Esophagus muscularis mucosa (tissue), 4 donors: Measurements from ENCODE around the gene PDP2. TPM values are rescaled to one million over a fixed set of nuclear protein-coding genes. Genes with fewer than 3 reads are reported as not detected.
A peak's percentile ranks its signal among the peaks of the same experiment; 100 is the strongest.
"Not testable (repeated sequence)": the region's sequence is repeated elsewhere in the genome, so short reads cannot be mapped to it uniquely, and the experiment has no call there.

Experiments
- DNase-seq: peaks from one replicate; pipeline ENCODE4 v3.0.0-alpha.2; 2017; ENCODE audit errors: extremely low spot score
- H3K27ac ChIP-seq, 4 donors: fragments of 200-600 bp; sonication (generic); replicated peaks in 1 of 4; 1 replicate in 3 of 4; 2 replicates in 1 of 4; pipeline ENCODE4 v1.5.1; 2016 to 2019; ENCODE audit warnings: mild to moderate bottlenecking in 1 of 4
- H3K27me3 ChIP-seq, 4 donors: fragments of 200-600 bp; sonication (generic); one replicate each; pipeline versions ENCODE4 v1.5.1 to v1.6.0; 2016 to 2019
- H3K36me3 ChIP-seq, 4 donors: fragments of 200-600 bp; sonication (generic); one replicate each; pipeline ENCODE4 v1.5.1; 2016 to 2019
- H3K4me1 ChIP-seq, 4 donors: fragments of 200-600 bp; sonication (generic); one replicate each; pipeline ENCODE4 v1.5.1; 2016 to 2019
- H3K4me3 ChIP-seq, 4 donors: fragments of 200-600 bp; sonication (generic); 1 replicate in 2 of 4; 2 replicates in 2 of 4; pipeline ENCODE4 v1.5.1; 2016 to 2019; ENCODE audit warnings: mild to moderate bottlenecking in 4 of 4, moderate library complexity in 1 of 4
- H3K9me3 ChIP-seq, 4 donors: fragments of 200-600 bp; sonication (generic); 1 replicate in 3 of 4; 2 replicates in 1 of 4; pipeline ENCODE4 v1.5.1; 2016 to 2019
- CTCF ChIP-seq, 3 experiments: fragments of 200-600 bp in 2 of 3; fragments of 450-650 bp in 1 of 3; sonication (generic) in 2 of 3; IDR thresholded peaks; one replicate each; pipeline ENCODE4 v1.5.1; 2017 to 2019; ENCODE audit warnings: antibody characterized with exemption in 3 of 3, mild to moderate bottlenecking in 2 of 3, moderate library complexity in 1 of 3
- EP300 ChIP-seq: sonication (generic); formaldehyde crosslinking; IDR thresholded peaks from one replicate; pipeline ENCODE4 v1.6.1; 2017; ENCODE audit warnings: antibody characterized with exemption
- POLR2A ChIP-seq: fragments of 450-650 bp; IDR thresholded peaks from one replicate; pipeline ENCODE4 v1.6.1; 2017; ENCODE audit warnings: antibody characterized with exemption, moderate library complexity, mild to moderate bottlenecking, low read depth
- POLR2AphosphoS5 ChIP-seq, 2 donors: sonication (generic); formaldehyde crosslinking; IDR thresholded peaks; one replicate each; pipeline ENCODE4 v1.6.1; 2017; ENCODE audit warnings: antibody characterized with exemption in 2 of 2
- WGBS: methylation state at CpG from one replicate; pipeline ENCODE4 v1.1.5; 2018; 5-methylcytosine and 5-hydroxymethylcytosine counted together
- intact Hi-C: fragments of 100-400 bp; cut with DNase I; formaldehyde crosslinking; loops from one replicate; pipeline ENCODE4 v1.15.1; 2023
- total RNA-seq, 4 donors: library from RNA; depleted of rRNA; stranded (reverse); fragments of >200 nt; gene quantifications; one replicate each; pipeline versions ENCODE4 v1.1.0 to v1.2.1, GENCODE V29; 2016

PDP2 gene
- total RNA-seq, 4 donors from 2014 or later, result 5.5 to 9.3 (median 7.6) TPM

- TF ChIP-seq CTCF (IDR thresholded peaks at IDR 0.05), result no peak
- TF ChIP-seq POLR2A, result no peak
- no peak for TF ChIP-seq POLR2AphosphoS5 (IDR thresholded peaks at IDR 0.05)
- no peak for TF ChIP-seq EP300
- no peak for DNase-seq
- 92% methylated on average over 4 of the region's 4 CpGs for WGBS
- H3K9me3 ChIP-seq, result no peaks in the 10 kb centered on the region
- no peak overlapping the region for H3K27ac ChIP-seq
- H3K4me1 ChIP-seq, result peaks cover 39 to 60% (median 52%) of the 10 kb centered on the region in 4 donors
- no peak overlapping the region for H3K4me3 ChIP-seq
- peaks cover 0 to 31% (median 15%) of the 10 kb centered on the region in 4 donors for H3K36me3 ChIP-seq
- no peaks in the 10 kb centered on the region for H3K27me3 ChIP-seq
- intact Hi-C loops, result no loop called here
Observed at GRCh38 chr16:66932076-66932475, 51.8 kb downstream of the PDP2 start.

- peaks cover 37 to 59% (median 48%) of the 10 kb centered on the region in 4 donors for H3K4me1 ChIP-seq
Observed at GRCh38 chr16:66933776-66934137, 53.4 kb downstream of the PDP2 start.

DNA sequence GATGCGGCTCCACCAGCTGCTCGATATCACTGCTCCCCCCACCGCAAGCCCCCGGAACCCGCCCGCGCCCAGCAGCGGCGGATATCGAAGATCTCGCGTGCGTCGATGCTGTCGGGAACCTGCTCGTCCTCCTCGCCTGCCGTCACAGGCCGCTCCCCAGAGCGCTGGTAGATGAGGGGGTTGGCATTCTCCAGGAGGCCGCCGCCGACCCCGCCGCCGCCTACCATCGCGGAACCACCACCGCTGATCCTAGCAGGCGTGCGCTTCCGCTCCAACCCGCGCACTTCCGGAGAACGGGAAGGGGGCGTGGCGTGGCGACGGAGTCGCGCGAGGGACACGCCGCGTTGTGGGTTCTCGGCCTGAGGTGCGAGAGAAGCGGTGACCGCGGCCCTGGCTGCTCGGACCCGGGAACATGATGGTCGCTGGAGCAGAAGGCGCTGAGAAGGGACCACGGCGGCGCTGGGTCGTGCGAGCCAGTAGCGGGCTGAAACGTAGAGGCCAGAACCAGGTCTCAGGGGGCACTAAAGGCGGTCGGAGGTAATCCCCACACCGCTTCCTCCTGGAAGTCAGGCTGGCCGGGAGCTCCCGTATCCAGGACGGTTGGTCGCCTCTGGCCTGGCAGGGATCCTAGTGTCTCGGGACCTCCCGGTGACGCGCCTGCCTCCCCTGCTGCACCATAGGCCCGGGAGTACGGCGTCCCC lies 54.0 kb downstream of the PDP2 start, which contains the start of gene CIAO2B:
CIAO2B (minus strand) TSS at position 265 of the 701 bp plus-strand sequence; CDS start at position 227, 38 bp downstream.
- Histone ChIP-seq H3K27ac (peak within 1 kb of the TSS; percentile 86 to 97 (median 93)), H3K4me3 (peak within 1 kb of the TSS; percentile 77 to 99 (median 90)), H3K4me1 (peaks cover 37 to 58% (median 48%) of the 10 kb centered on the region in 4 donors), H3K9me3 (no peaks in the 10 kb centered on the region), H3K27me3 (no peaks in the 10 kb centered on the region), H3K36me3 (peaks cover 3 to 53% (median 32%) of the 10 kb centered on the region in 4 donors)
- TF ChIP-seq CTCF (IDR thresholded peaks at IDR 0.05), result peak in 1 of 3 experiments; percentile 5
- TF ChIP-seq EP300, result no peak
- peak; percentile 98 to 99 for TF ChIP-seq POLR2AphosphoS5 (IDR thresholded peaks at IDR 0.05)
- TF ChIP-seq POLR2A, result peak; percentile 90
- intact Hi-C loops, result no loop called here
- under 1% methylated on average over 17 of the region's 76 CpGs for WGBS
- DNase-seq, result peak; percentile 96

More at GRCh38 chr16:66933776-66934137, 53.4 kb downstream of the PDP2 start:
- no peaks in the 10 kb centered on the region for H3K27me3 ChIP-seq
- intact Hi-C loops, result no loop called here
- TF ChIP-seq POLR2AphosphoS5 (IDR thresholded peaks at IDR 0.05) (no peak), POLR2A (no peak), EP300 (no peak)
- 7% methylated on average over 10 of the region's 12 CpGs for WGBS
- H3K36me3 ChIP-seq, result peaks cover 0 to 48% (median 27%) of the 10 kb centered on the region in 4 donors
- no peaks in the 10 kb centered on the region for H3K9me3 ChIP-seq
- no peak for DNase-seq
- peak overlapping the region; percentile 77 to 99 (median 90) for H3K4me3 ChIP-seq
- H3K27ac ChIP-seq, result peak overlapping the region; percentile 86 to 97 (median 93)

GRCh38 chr16:66934839-66935313 lies 54.6 kb downstream of the PDP2 start:
- H3K27ac ChIP-seq, result peak overlapping the region; percentile 86 to 97 (median 93)
- WGBS, result under 1% methylated on average over 24 of the region's 24 CpGs
- H3K9me3 ChIP-seq, intact Hi-C loops, H3K27me3 ChIP-seq, DNase-seq: not testable (repeated sequence)
- H3K36me3 ChIP-seq, result peaks cover 5 to 57% (median 38%) of the 10 kb centered on the region in 4 donors
- H3K4me1 ChIP-seq, result peaks cover 37 to 58% (median 48%) of the 10 kb centered on the region in 4 donors
- peak overlapping the region; percentile 77 to 99 (median 90) for H3K4me3 ChIP-seq

- peaks cover 37 to 58% (median 48%) of the 10 kb centered on the region in 4 donors for H3K4me1 ChIP-seq
- no peaks in the 10 kb centered on the region for H3K9me3 ChIP-seq
- peak within 1 kb of the TSS; percentile 77 to 99 (median 90) for H3K4me3 ChIP-seq
- peaks cover 11 to 57% (median 44%) of the 10 kb centered on the region in 4 donors for H3K36me3 ChIP-seq
- no peaks in the 10 kb centered on the region for H3K27me3 ChIP-seq
- peak within 1 kb of the TSS; percentile 86 to 97 (median 93) for H3K27ac ChIP-seq
- intact Hi-C loops, result no loop called here
- WGBS, result 31% methylated on average over 23 of the region's 44 CpGs
- no peak for DNase-seq
- TF ChIP-seq CTCF (IDR thresholded peaks at IDR 0.05) (no peak), POLR2A (no peak), POLR2AphosphoS5 (IDR thresholded peaks at IDR 0.05) (no peak), EP300 (no peak)
Observed at GRCh38 chr16:66935314-66936011, 55.1 kb downstream of the PDP2 start, which contains the start of gene CES2. TSS of gene CES2 (plus strand) at chr16:66935516. CDS start at chr16:66935636, 120 bp downstream.
